Chondrocyte (in vitro differentiated cells): Measurements from ENCODE around the gene SBF2. TPM values are rescaled to one million over a fixed set of nuclear protein-coding genes. Genes with fewer than 3 reads are reported as not detected.

Experiments used
- DNase-seq: peaks from one replicate; pipeline ENCODE4 v3.0.0; 2021; ENCODE audit warnings: mixed read lengths, low spot score
- H3K27ac Mint-ChIP-seq: one replicate; pipeline ENCODE4 v1.8.0; 2021; ENCODE audit warnings: mild to moderate bottlenecking, moderate library complexity, mixed read lengths; ENCODE audit not compliant: unreplicated experiment
- H3K27me3 Mint-ChIP-seq: 2 replicates; pipeline ENCODE4 v1.8.0; 2021; ENCODE audit warnings: low read depth, mixed read lengths
- H3K36me3 Mint-ChIP-seq: 2 replicates; pipeline ENCODE4 v1.8.0; 2021; ENCODE audit warnings: low read depth, mixed read lengths
- H3K4me1 Mint-ChIP-seq: 2 replicates; pipeline ENCODE4 v1.8.0; 2021; ENCODE audit warnings: low read depth, mild to moderate bottlenecking, mixed read lengths
- H3K4me3 Mint-ChIP-seq: one replicate; pipeline ENCODE4 v1.8.0; 2021; ENCODE audit warnings: mild to moderate bottlenecking, moderate library complexity, mixed read lengths; ENCODE audit not compliant: unreplicated experiment
- H3K9me3 Mint-ChIP-seq: 2 replicates; pipeline ENCODE4 v1.8.0; 2021; ENCODE audit warnings: low read depth, mixed read lengths
- total RNA-seq: library from RNA; stranded (reverse); gene quantifications from 3 replicates; pipeline ENCODE4 v1.2.1, GENCODE V29; 2021
- TF ChIP-seq, protein P1 (sequence below): fragments of 200-600 bp; sonication (generic); IDR thresholded peaks from 2 replicates; pipeline ENCODE4 v1.5.0; 2021; ENCODE audit warnings: antibody characterized with exemption, mild to moderate bottlenecking, moderate library complexity

Gene SBF2
- total RNA-seq, 1 donor from 2014 or later, result 44.5 TPM

DNA sequence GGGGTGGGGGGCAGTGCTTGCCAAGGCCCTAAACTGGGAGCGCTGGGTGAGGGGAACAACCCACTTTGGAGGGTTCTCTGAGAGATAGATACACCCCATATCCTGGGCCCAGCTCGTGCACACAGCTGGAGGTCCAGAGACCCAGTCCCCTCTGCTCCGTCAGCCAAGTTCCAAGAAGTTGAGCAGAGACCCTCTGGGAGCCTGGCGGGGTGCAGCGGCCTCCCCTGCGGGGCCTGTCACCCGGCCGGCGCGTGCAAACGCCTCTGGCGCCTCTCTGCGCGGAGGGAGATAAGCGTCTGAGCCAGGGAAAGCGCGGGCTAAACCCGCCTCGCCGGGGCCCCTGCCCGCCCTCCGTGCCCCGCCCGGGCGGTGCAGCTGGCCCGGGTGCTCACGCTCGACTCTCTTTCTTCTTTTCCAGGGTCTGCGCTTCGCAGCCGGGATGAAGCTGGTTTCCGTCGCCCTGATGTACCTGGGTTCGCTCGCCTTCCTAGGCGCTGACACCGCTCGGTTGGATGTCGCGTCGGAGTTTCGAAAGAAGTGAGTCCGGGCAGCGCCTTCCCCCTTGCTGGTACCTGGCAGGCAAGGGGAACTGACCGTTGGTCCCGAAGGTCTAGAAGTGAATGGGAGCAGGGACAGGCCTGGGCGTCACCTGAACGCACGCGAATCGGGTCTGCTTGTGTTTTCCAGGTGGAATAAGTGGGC is 11.4 kb upstream of the SBF2 start:
- peak overlapping the region; percentile 94 for H3K27ac Mint-ChIP-seq
- H3K9me3 Mint-ChIP-seq, result no peaks in the 10 kb centered on the region
- peaks cover 9% of the 10 kb centered on the region for H3K36me3 Mint-ChIP-seq
- TF ChIP-seq, protein P1, sequence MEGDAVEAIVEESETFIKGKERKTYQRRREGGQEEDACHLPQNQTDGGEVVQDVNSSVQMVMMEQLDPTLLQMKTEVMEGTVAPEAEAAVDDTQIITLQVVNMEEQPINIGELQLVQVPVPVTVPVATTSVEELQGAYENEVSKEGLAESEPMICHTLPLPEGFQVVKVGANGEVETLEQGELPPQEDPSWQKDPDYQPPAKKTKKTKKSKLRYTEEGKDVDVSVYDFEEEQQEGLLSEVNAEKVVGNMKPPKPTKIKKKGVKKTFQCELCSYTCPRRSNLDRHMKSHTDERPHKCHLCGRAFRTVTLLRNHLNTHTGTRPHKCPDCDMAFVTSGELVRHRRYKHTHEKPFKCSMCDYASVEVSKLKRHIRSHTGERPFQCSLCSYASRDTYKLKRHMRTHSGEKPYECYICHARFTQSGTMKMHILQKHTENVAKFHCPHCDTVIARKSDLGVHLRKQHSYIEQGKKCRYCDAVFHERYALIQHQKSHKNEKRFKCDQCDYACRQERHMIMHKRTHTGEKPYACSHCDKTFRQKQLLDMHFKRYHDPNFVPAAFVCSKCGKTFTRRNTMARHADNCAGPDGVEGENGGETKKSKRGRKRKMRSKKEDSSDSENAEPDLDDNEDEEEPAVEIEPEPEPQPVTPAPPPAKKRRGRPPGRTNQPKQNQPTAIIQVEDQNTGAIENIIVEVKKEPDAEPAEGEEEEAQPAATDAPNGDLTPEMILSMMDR, result no peak
- H3K27me3 Mint-ChIP-seq, result no peaks in the 10 kb centered on the region
- peaks cover 69% of the 10 kb centered on the region for H3K4me1 Mint-ChIP-seq
- no peak for DNase-seq
- peak overlapping the region; percentile 99 for H3K4me3 Mint-ChIP-seq

DNA sequence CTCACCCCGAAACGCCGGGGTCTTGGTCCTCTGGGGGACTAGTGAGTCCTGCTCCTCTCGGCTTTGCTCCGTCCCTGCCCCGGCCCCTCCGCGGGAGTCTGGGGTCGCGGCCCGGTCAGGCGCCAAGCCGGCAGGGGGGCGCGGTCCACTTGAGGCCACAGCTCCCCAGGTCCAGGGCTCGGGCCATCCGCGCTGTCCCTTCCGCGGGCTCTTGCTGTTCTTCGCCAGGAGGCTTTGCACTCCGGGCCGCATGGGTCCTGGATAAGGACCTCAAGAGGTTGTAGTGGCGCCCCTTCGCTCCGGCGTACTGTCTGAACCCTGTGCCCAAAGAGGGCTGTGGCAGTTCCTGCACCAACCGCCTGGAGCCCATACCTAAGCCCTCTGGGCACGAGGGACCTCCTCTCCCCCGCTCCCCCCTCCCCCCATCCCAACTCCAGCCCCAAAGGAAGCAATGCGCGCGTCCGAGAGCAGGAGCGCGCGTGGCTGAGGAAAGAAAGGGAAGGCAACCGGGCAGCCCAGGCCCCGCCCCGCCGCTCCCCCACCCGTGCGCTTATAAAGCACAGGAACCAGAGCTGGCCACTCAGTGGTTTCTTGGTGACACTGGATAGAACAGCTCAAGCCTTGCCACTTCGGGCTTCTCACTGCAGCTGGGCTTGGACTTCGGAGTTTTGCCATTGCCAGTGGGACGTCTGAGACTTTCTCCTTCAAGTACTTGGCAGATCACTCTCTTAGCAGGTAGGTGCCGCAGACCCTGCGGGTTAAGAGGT is 10.7 kb upstream of the SBF2 start, which contains the start of gene ADM:
ADM (plus strand) TSS at position 579 of the 767 bp plus-strand sequence. CDS start 628 bp downstream, outside the sequence.
- Mint-ChIP-seq H3K4me1 (peaks cover 63% of the 10 kb centered on the region), H3K36me3 (peaks cover 9% of the 10 kb centered on the region), H3K9me3 (no peaks in the 10 kb centered on the region), H3K27me3 (no peaks in the 10 kb centered on the region), H3K27ac (peak within 1 kb of the TSS; percentile 100), H3K4me3 (peak within 1 kb of the TSS; percentile 99)
- DNase-seq, result peak; percentile 94
- TF ChIP-seq, protein P1, result peak; percentile 86

DNA sequence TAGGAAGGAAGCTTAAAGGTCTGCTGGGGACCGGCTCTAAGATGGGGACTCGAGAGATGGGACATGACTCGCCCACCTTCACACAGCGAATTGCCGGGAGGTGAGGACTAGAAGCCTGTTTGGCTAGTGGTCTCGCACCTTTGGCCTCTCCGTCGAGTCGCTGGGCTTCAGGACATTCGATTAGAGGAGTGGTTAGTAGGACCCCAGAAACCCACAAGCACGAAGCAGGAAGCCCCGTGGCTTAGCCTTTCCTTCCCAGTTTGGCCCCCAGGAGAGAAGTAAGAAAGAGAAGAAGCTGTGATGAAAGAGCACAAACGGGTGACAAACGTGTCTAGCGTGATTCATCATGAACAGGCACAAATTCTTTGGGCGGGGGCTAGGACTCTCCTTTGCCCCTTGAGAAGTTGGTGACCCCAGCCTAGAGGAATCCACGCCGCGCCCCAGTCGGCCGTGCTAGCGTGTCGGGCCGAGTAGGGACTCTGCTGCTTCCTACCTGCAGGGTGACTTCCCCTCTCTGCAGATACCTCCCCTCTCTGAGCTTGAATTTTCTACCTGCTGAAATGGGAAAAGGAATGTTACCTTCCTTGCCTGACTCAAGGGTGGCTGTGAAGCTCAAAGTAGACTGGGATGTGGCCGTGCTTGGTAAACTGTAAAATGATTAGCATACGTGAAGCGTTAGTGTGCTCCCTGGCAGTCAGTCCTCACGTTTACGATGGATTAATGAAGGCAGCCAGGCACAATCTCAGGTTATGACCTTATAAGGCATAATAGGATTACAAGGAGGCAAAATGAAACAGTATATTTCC is 9.7 kb upstream of the SBF2 start:
- peak overlapping the region; percentile 100 for H3K27ac Mint-ChIP-seq
- no peak for DNase-seq
- H3K36me3 Mint-ChIP-seq, result peaks cover 9% of the 10 kb centered on the region
- peaks cover 54% of the 10 kb centered on the region for H3K4me1 Mint-ChIP-seq
- TF ChIP-seq, protein P1, result no peak
- peak overlapping the region; percentile 99 for H3K4me3 Mint-ChIP-seq
- no peaks in the 10 kb centered on the region for H3K9me3 Mint-ChIP-seq
- no peaks in the 10 kb centered on the region for H3K27me3 Mint-ChIP-seq

DNA sequence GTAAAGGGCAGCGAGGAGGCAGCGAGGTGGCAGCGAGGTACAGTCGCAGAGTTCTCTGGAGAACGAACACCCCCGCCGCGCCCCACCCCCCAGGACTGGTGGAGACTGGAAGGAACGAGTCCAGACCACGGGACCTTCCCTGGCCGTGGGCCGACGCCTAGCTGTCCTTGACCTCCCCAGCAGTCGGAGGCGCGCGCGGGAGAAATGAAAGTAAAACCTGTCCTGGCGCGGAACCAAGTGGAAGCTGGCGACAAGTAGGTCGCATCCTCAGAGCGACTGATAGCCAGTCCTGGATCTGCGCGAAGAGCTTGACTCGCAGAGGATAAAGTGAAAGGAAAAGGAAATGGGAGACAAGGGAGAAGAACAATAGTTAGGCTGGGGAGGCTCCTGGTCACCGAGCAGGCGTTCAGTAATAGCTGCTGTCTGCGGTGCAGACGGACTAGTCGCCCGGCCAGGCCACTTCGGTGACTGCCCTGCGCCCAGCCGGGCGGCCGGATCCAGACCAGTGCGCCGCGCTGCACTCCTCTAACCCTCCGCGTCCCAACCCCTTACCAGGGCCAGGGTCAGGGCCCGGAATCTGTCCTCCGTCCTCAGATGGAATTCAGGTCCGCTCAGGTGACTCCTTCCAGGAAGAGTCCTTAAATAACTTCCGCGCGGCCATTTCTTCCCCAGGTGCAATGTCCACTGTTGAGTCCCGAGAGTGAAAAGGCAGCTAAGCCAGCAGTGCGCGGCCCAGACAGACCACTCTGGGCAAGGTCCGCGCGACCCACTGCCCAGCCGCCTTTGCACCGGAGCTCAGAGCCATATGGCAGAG is 8.9 kb upstream of the SBF2 start:
- Mint-ChIP-seq H3K36me3 (peaks cover 9% of the 10 kb centered on the region), H3K27me3 (no peaks in the 10 kb centered on the region), H3K4me1 (peaks cover 51% of the 10 kb centered on the region), H3K9me3 (no peaks in the 10 kb centered on the region), H3K27ac (peak overlapping the region; percentile 100), H3K4me3 (peak overlapping the region; percentile 99)
- TF ChIP-seq, protein P1, result peak; percentile 15
- no peak for DNase-seq
